ES-I3 (cell line): ENCODE results near the gene ARPC5.

Experiments used
- H3K36me3 ChIP-seq: 2 replicates; pipeline ENCODE4 v1.6.1; 2013; ENCODE audit warnings: mild to moderate bottlenecking, low read length, control low read depth, moderate library complexity; ENCODE audit not compliant: insufficient read depth
- H3K4me1 ChIP-seq: 2 replicates; pipeline ENCODE4 v1.6.1; 2013; ENCODE audit warnings: mild to moderate bottlenecking, control low read depth, low read length; ENCODE audit not compliant: insufficient read depth
- H3K9ac ChIP-seq: 2 replicates; pipeline ENCODE4 v1.6.1; 2013; ENCODE audit warnings: low read depth, mild to moderate bottlenecking, low read length, moderate library complexity
- H3K9me3 ChIP-seq: 2 replicates; pipeline ENCODE4 v1.6.1; 2013; ENCODE audit warnings: mild to moderate bottlenecking, low read length, moderate library complexity; ENCODE audit not compliant: control insufficient read depth, insufficient read depth

Gene ARPC5

DNA sequence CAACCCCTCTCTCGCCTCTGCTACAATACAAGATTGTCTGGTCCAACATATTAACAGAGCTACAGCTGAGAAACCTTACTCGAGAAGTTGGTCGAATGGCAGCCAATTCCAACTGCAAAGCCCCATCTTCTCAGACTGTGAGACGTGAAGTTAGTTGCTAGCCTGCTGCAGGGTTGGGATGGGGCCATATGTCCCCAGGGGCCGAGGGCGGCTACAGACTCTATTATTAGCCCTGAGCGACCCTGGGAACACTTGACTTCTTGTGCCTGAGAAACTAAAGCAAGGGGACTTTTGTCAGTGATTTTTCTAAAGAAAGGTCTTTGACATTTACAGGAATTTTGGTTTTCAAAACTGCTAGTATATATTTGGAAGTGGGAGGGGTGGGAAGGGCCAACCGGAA is 59.0 kb downstream of the ARPC5 start:
- Histone ChIP-seq H3K9ac (no peak overlapping the region), H3K9me3 (no peaks in the 10 kb centered on the region), H3K36me3 (no peaks in the 10 kb centered on the region), H3K4me1 (peaks cover 5% of the 10 kb centered on the region; the same call in 1 of the 2 replicates)

DNA sequence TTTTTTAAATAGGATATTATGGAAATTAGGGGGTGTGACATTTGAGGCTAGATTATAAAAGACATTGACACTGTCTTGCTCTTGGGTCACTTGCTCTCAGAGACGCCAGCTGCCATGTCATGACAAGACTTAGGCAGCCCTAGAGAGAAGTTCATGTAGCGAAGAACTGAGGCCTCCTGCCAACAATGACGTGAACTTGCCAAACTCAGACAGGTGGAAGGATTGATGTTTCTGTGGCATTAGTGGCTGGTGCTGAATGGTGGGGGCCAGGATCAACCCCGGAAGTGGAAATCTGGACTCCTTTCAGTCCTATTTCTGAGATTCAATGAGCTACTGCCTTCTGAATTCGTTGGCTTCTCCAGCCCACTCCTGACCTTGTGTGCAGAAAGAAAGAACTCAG is 60.0 kb downstream of the ARPC5 start:
- peaks cover 5% of the 10 kb centered on the region; the same call in 1 of the 2 replicates for H3K4me1 ChIP-seq
- H3K9me3 ChIP-seq = no peaks in the 10 kb centered on the region
- H3K36me3 ChIP-seq = no peaks in the 10 kb centered on the region
- no peak overlapping the region for H3K9ac ChIP-seq

DNA sequence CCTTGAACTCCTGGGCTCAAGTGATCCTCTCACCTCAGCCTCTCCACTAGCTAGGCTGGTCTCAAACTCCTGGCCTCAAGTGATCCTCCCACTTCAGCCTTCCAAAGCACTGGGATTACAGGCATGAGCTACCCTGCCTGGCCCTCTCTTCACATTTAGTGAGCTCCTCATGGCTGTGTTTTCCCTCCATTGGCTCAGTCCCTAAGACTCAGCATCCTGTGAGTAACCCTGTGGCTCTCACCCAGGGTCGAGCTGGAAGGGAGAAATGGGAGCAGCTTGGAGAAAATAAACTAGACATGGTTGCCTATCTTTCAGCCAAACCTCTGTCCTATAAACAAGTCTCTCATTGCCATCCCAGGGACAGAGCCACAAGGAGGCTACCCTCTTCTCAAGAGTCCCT is 62.9 kb downstream of the ARPC5 start:
- no peaks in the 10 kb centered on the region for H3K36me3 ChIP-seq
- no peak overlapping the region for H3K9ac ChIP-seq
- no peaks in the 10 kb centered on the region for H3K4me1 ChIP-seq
- H3K9me3 ChIP-seq = no peaks in the 10 kb centered on the region

DNA sequence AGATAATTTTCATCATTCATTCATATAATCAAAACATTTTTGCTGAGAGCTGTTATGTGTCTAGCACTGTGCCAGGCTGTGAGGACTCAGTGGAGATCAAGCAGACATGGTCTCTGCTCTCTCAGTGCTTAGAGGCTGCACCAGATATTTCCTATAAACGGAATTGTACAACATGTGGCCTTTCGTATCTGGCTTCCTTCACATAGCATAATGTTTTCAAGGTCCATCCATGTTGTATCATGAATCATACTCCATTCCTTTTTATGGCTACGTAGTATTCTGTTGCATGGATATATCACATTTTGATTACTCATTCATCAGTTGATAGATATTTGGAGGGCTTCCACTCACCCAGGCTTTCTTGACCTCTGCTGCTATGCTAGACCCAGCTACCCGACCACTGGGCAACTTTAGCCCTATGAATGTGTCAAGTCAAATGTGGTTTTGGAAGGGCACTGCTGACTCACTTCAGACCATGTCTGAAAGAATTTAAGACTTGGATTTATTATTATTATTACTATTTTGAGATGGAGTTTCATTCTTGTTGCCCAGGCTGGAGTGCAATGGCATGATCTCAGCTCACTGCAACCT is 63.8 kb downstream of the ARPC5 start:
- Histone ChIP-seq H3K9me3 (no peaks in the 10 kb centered on the region), H3K9ac (no peak overlapping the region), H3K36me3 (no peaks in the 10 kb centered on the region), H3K4me1 (no peaks in the 10 kb centered on the region)
